Stimulated activated CD8-positive, alpha-beta memory T cell treated with anti-CD3 and anti-CD28 coated beads, Interleukin-4, amount 100 ng/mL, for 1 hour (primary cell): ENCODE measurements around the gene TMEM126B.
"Not testable (repeated sequence)": the region's sequence is repeated elsewhere in the genome, so short reads cannot be mapped to it uniquely, and the experiment has no call there.

Experiments
- DNase-seq, 2 donors: peaks; one replicate each; pipeline ENCODE4 v3.0.0-alpha.2; 2020; ENCODE audit warnings: low read depth in 2 of 2, low spot score in 1 of 2

Gene TMEM126B

DNA sequence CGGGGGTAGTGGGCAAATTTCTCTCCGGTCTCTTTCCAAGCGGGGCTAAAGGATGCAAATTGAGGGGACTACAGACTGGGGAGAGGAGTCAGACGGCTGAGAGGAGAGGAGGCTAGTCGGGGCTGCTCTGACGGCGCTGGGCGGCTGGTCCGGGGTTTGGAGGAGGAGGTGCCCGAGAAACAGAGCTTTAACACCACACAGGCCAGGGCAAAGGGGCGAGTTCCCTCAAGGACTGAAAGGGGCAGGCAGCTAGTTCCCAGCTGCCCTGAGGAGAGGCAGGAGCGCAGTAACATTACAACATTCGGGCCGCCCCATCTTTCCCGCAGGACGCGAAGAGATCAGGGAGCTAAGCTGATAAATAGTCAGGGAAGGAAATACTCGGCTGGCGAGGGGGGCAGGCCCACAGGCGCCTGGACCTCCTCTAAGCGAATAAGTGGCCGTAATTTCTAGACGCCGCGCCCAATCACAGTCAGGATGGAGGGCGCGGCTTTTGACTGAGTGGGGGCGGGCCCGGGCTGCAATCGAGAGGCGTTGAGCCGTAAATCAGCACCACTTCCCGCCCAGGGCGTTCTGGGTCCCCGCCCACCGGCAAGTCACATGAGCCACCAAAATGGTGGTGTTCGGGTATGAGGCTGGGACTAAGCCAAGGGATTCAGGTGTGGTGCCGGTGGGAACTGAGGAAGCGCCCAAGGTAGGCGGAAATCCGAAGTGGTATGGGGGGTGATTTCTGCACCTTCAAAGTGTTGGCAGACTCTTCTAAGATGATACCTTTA, at the start of gene TMEM126B:
Gene TMEM126B (plus strand): TSS at position 596 of the 773 bp plus-strand sequence. CDS start 15 bp downstream, at position 611.
- DNase-seq, result peak; percentile 83 to 93

DNA sequence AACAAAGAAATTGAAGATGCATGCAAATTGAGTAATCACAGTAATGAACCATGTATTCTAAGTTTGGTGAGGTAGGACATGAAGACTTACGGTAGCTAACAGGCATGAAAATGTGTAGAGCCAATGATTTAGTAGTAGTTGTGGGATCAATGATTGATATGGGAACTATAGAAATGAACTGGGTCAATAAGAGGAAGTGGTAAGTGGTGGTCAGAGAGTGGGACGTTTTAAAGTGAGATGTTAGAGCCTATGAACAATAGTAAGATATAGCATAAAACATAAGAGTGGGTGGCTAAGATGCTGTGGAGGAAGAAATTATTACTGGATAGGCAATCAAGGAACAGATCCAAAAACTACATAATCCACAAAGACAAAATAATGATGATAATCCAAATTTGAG, 46.3 kb upstream of the TMEM126B start:
- no peak for DNase-seq

DNA sequence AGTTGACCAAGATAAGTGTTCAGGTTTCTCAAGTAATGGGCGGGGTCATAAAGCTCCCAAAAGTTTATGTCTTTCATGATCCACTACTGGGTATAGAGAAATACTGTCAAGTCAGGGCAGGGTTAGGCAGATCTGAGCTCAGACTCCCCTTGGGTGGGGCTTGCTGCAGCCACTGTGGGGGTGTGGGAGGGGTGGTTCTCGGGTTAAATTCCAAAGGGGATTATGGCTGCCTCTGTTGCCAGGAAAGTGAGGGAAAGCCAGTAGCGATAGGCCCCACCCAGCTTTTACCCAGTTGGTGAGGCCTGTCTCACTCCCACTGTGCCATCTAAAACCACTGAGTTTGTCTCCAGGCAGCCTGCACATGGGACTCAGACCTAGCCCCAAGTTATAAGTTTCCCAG, 39.0 kb upstream of the TMEM126B start:
- DNase-seq, result no peak

DNA sequence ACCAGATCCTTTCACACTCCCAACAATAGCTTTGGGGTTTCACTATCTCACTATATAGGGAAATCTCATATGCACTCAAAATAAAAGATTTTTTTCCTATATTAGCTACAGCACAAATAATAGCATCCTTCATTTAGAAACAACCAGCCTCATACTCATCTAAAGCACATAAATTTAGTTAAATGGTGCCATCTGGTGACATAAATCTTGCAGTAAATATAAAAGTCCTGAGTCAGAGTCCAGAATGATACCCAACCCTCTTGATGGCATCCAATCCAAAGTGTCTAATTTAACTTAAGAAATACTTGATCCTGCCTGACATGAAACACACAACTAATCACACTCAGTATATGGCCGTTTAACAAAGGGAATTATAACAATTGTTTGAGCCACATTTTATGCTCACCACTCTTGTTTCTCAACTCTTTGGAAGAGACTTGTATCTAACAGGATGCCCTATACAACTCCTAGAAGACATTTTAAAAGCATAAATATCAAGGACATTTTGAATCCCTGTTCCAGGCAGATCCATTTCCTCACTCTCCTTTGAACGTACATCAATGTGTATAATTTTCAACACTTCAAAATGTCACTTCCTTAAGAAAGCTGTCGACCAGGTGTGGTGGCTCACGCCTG, 37.4 kb upstream of the TMEM126B start:
- no peak for DNase-seq

DNA sequence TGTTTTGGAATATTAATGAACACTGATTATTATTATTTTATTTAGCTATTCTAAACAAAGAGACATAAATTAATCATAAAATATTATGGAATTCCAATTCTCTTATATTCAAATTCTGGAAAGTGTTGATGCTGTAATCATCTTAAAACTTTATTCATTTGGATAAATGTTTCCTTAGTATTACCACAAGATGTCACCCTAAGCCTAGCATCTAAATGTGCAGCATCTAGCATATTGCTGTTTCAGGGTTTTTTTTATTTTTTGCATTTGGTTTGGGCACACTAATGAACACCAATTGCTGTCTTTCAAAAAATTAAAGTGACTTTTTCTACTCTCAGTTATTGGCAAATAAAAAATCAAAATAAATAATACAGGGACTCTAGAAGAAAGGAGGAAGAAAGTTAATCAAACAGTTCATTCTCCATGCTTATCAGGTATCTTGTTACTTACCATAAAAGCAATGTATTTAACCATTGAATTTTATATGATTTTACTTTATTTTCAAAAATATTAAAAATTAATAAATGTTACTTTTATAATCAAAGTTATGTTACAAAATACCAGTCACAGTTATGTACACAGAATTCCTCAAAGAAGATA, 33.0 kb upstream of the TMEM126B start:
- DNase-seq, result no peak

DNA sequence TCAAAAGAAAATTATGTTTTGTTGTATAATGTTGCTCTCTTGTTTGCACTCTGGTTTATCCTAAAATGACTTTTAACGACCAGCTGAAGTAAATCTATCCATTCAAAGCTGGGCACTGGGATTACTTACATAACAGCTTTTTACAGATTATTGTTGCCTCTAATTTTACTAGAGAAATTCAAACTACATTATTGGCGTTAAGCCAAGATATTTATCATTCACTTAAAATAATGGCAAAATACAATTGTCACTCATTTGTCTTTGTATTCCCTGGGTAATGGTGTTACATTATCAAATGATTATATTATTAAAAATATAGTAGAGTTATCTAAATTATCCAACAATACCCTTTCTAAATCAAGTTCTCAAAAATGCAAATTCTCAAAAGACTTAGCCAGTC, 31.5 kb upstream of the TMEM126B start:
- no peak for DNase-seq

DNA sequence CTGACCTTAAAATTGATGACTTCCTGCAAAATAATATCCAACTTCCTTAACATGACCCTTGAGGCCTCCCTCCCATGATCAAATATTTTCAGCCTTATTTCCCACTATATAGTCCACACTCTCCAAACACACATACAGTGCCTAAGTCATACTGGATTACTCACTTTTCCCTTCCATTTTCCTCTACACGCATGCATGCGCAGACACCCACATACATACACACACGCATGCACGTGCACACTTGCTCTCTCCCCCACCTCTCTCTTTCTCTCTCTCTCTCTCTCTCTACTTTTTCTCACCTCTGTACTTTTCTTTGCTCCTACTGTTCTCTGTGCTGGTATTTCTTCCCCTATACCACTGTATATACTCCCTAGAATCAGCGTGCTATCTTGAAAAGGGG, 29.3 kb upstream of the TMEM126B start:
- DNase-seq, result no peak

DNA sequence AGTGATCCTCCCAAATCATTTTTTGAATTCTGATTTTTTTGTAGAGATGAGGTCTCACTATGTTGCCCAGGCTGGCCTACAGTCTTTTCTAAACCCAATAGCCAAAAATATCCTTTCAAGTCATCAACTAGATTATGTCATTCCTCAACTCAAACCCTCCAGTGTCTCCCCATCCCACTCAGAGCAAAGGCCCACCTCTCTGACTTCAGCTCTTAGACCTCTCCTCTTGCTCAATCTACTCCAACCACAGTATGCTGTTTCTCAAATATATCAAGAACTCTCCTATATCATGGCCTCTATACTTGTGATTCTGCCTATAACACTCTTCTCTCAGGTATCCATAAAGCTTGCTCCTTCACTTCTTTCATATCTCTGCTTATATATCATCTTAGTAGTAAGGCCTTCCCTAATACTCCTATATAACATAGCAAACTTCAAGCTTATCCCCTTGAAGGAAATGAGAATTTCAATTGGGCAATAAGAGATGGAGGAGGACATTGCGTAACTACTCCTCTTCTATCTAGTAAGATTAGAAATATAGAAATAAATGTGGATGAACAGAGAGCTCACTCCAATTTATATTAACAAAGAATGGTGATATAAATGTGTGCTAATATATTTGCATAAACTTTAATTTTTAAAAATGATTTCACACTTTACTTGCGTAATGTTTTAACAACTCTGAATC, 25.7 kb upstream of the TMEM126B start:
- no peak for DNase-seq

DNA sequence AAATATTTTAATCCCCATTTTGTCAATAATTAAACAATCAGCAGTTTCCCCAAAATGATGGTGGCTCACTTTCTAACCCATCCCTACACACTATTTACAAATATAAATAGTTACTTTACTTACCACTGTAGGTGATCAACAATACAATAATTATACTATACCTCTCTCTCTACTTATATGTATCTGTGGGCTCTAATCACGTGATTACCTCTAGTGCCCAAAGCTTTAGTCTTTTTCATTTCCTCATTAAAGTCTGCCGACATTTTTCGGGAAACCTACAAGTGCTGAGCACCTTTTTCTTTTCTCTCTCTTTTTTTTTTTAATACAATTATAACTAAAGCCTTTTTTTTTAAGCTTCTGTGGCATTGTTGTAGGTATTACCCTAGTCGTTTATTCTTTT, 25.2 kb upstream of the TMEM126B start:
- DNase-seq, result no peak

DNA sequence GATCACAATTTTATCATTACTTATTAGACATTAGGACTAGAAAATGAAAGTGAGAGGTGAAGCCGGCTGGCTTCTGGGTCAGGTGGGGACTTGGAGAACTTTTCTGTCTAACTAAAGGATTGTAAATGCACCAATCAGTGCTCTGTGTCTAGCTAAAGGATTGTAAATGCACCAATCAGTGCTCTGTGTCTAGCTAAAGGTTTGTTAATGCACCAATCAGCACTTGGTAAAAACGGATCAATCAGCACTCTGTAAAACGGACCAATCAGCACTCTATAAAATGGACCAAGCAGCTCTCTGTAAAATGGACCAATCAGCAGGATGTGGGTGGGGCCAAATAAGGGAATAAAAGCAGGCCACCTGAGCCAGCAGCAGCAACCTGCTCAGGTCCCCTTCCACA, 22.2 kb upstream of the TMEM126B start:
- DNase-seq, result not testable (repeated sequence)

DNA sequence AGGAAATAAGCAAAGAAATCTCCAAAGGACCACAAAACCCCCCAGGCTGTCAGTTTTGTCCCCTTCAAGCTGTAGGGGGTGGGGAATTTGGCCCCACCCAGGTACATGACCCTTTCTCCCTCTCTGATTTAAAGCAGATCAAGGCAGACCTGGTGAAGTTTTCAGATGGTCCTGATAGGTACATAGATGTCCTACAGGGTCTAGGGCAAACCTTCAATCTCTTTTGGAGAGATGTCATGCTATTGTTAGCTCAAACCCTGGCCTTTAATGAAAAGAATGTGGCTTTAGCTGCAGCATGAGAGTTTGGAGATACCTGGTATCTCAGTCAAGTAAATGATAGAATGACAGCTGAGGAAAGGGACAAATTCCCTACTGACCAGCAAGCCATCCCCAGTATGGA, 19.8 kb upstream of the TMEM126B start:
- not testable (repeated sequence) for DNase-seq

DNA sequence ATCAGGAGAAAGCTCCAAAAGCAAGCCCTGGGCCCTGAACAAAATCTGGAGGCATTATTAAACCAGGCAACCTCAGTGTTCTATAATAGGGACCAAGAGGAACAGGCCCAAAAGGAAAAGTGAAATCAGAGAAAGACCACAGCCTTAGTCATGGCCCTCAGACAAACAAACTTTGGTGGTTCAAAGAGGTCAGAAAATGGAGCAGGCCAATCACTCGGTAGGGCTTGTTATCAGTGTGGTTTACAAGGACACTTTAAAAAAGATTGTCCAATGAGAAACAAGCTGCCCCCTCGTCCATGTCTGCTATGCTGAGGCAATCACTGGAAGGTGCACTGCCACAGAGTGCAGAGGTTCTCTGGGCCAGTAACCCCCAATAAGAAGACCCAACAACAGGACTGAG, 19.1 kb upstream of the TMEM126B start:
- DNase-seq, result not testable (repeated sequence)

DNA sequence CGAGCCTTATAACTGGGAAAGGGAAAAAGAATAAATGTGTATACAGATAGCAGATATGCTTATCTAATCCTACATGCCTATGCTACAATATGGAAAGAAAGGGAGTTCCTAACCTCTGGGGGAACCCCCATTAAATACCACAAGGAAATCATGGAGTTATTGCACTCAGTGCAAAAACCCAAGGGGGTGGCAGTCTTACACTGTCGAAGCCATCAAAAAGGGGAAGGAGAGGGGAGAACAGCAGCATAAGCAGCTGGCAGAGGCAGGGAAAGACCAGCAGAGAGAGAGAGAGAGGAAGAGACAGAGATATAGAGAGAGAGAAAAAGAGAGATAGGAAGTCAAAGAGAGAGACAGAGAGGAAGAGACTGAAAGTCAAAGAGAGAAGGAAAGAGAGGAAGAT, 16.8 kb upstream of the TMEM126B start:
- not testable (repeated sequence) for DNase-seq

DNA sequence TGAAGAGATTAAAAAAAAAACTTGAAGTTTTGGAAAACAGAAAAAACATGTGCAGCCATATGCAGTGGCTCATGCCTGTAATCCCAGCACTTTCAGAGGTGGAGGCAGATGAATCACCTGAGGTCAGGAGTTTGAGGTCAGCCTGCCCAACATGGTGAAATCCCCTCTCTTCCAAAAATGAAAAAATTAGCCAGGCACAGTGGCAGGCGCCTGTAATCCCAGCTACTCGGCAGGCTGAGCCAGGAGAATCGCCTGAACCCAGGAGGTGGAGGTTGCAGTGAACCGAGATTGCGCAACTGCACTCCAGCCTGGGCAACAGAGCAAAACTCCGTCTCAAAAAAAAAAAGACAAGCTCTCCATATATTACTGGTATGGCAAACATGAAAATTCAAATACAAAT, 8.9 kb upstream of the TMEM126B start:
- no peak for DNase-seq

DNA sequence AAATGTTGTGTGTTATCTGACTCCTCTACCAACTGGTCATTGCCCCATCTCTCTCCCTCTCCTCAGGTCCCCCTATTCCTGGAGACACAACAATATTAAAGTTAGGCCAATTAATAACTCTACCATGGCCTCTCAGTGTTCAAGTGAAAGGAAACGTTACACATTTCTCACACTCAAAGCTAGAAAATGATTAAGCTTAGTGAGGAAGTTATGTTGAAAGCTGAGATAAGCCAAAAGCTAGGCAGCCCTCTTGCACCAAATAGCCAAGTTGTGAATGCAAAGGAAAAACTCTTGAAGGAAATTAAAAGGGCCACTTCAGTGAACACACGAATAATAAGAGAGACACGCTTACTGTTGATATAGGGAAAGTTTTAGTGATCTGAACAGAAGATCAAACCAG, 8.1 kb upstream of the TMEM126B start:
- no peak for DNase-seq

DNA sequence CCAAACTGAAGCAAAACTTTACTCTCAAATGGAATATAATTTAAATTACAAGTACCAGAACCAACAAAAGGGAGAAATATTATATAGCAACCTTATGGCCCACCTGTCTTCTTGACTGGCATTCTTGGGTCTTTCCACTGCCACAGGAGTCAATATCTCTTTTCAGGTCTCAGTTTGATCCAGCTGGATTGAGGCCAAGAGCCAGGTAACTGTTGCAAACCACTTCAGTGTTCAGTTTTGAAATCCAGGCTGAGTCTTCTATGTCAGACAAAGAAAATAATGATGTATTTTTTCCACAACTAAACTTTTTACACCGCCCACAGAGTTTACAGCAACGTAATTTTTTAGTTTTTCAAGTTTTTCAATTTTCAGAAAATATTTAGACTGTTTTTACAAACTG, 1.9 kb upstream of the TMEM126B start:
- no peak for DNase-seq

DNA sequence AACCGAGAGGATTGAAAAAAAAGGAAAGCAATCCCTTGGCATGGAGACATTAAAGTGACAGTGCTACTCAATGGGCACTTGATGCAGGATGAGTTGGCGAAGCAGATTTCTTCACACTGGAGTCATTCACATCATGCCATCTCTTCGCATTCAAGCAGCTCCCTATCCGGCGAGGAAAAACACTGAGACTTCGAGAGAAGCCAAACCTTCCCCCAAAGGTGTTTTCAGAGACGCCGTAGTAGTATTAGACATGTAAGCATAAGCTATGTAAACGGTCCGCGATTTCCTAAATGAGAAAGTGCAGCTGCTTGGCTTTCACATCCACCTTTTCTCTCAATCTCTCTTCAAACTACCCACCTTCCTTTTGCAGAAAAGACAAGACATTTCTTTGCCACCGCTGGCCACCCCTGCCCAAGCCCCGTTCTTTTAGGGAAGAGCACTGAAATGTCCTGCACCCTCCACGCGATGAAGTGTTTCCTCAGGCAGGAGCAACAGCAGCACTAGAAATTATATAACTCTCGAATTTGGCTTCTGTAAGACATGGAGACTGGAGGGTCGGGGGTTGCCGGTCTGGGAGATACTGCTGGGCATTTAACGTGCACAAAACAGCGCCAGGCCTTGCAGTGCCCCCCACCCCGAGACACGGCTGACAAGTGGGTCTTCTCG, 928 bp upstream of the TMEM126B start, which contains the start of gene DLG2:
Gene DLG2 (minus strand): TSS at position 13 of the 666 bp plus-strand sequence.
- DNase-seq, result no peak

DNA sequence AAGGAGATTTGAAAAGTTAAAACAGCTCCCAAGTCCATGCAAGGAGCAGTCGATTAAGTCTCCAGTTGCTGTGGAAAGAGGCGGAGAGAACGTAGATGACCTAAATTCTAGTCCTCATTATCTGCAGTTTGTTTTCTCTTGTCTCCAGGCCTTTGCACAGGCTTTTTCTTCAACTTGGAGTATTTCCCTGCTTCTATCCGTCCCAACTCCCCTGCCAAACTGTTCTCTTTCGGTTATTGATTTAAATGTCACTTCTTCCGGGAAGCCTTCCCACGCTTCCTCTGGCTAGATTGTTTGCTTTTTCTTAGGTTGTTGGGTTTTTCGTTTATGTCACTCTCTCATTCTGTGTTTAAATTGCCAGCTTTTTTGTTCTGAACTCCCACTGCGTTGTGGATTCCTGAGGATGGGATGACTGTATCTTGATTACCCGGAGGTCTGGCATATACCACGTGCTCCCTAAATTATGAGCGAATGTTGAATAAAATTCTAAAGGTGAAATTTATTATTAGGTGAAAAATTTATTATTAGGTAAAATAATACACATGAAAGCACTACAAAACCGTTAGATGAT, 463 bp downstream of the TMEM126B start:
- DNase-seq, result no peak

DNA sequence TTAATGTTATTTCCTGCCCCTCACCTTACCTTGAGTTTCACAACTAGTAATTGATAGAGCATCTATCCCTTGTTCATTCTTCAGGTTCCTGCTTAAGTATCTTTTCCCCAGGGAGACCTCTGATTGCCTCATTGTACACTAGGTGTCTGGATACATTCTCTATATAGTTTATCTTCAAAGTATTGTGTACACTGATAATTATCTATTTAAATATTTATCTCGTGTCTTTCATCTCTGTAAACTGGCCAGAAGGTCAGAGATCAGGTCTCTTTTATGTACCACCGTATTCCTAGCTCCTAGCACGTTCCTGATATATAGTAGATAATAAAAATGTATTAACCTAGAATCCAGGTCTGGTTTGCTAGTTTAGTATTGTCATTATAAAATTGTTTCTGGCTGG, 6.4 kb downstream of the TMEM126B start:
- DNase-seq, result no peak

DNA sequence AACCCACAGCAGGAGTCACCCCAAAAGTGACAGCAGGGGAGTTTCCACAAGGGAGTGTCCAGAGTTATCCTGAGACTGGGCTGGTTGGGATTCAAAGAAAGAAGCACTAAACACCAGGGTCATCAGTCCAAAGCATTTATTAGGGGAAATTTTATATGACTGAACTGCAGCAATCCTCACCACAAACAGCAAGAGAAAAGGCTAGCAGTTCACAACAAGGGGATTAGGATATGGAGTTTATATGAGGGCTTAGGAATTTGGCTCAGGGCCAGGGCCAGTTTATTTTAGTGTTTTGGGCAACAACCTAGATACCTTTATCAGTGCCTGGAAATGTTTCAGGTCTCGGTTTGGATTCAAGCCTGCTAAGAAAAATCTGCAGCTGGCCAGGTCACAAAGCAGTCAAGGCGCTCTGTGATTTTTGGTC, 14.8 kb downstream of the TMEM126B start:
- no peak for DNase-seq

DNA sequence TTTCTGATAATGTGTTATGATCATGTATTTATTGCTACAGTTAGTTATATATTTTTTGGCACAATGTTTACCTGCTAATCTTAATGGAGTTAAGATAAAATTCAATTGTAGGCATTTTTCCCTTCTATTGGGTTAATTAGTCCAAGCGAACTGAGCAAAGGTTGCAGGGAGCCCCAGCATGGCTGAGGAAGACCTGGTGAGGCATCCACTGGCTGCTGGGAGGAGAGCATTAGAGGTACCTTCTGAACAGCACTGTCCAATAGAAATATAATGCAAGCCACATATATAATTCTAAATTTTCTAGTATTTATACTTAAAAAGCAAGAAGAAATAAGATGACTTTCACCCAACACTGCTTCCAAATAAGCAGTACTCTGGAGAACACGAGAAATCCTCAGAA, 18.7 kb downstream of the TMEM126B start:
- no peak for DNase-seq
